GM12892 (cell line): ENCODE results near the gene TK2.

Experiments
- DNase-seq: peaks from one replicate; pipeline ENCODE4 v3.0.0; 2011; ENCODE audit not compliant: insufficient read length
- FAIRE-seq: peaks from 2 replicates; lab custom pipeline; 2011; peaks lifted over from hg19 to GRCh38; lab: Jason Lieb, UNC
- POLR2A ChIP-seq: IDR thresholded peaks from 2 replicates; pipeline ENCODE4 v1.6.1; 2011; ENCODE audit warnings: low read depth, low read length, control low read depth
- POLR2AphosphoS5 ChIP-seq: IDR thresholded peaks from 2 replicates; pipeline ENCODE4 v1.6.1; 2011; ENCODE audit warnings: low read depth, low read length, control low read depth
- TAF1 ChIP-seq: IDR thresholded peaks from 2 replicates; pipeline ENCODE4 v1.6.1; 2011; ENCODE audit warnings: low read depth, mild to moderate bottlenecking, control low read depth, low read length, borderline replicate concordance

TK2 gene

GRCh38 chr16:66552286-66553177 lies 2.6 kb upstream of the TK2 start, which contains the start of gene CKLF:
TSS of gene CKLF (plus strand) at chr16:66552576. CDS start at chr16:66552716, 140 bp downstream.
- FAIRE-seq: peak; percentile 91
- TF ChIP-seq POLR2AphosphoS5 (peak; percentile 71), TAF1 (peak; percentile 62; the same call in 1 of the 2 replicates), POLR2A (peak; percentile 89)
- peak; percentile 89 for DNase-seq

- FAIRE-seq (no peak), DNase-seq (no peak)
- TF ChIP-seq POLR2A (no peak), POLR2AphosphoS5 (no peak), TAF1 (no peak)
These were observed 1.9 kb upstream of the TK2 start for GRCh38 chr16:66551788-66552285.

- FAIRE-seq: peak; percentile 88
- TF ChIP-seq POLR2AphosphoS5 (no peak; the same call in 1 of the 2 replicates), TAF1 (no peak), POLR2A (no peak; the same call in 1 of the 2 replicates)
- no peak for DNase-seq
These were observed 1.4 kb upstream of the TK2 start for GRCh38 chr16:66551348-66551759.

GRCh38 chr16:66548868-66549267 lies 1.1 kb downstream of the TK2 start:
- no peak for DNase-seq
- TF ChIP-seq POLR2AphosphoS5 (no peak), POLR2A (no peak), TAF1 (no peak)
- no peak for FAIRE-seq

GRCh38 chr16:66548068-66548467 lies 1.9 kb downstream of the TK2 start:
- TF ChIP-seq POLR2AphosphoS5 (no peak), TAF1 (no peak), POLR2A (no peak)
- FAIRE-seq: no peak

GRCh38 chr16:66547101-66547989 lies 2.6 kb downstream of the TK2 start:
- no peak for DNase-seq
- no peak for TF ChIP-seq POLR2AphosphoS5
- no peak for TF ChIP-seq TAF1
- TF ChIP-seq POLR2A: no peak
- FAIRE-seq: no peak

More at GRCh38 chr16:66548068-66548467, 1.9 kb downstream of the TK2 start:
- no peak for DNase-seq

GRCh38 chr16:66544016-66544757 lies 5.7 kb downstream of the TK2 start:
- FAIRE-seq: no peak
- no peak for DNase-seq
- TF ChIP-seq TAF1: no peak
- no peak for TF ChIP-seq POLR2A
- no peak for TF ChIP-seq POLR2AphosphoS5

- no peak for DNase-seq
- no peak for FAIRE-seq
- TF ChIP-seq POLR2A (no peak), POLR2AphosphoS5 (no peak), TAF1 (no peak)
These were observed 6.4 kb downstream of the TK2 start for GRCh38 chr16:66543541-66543940.

- TF ChIP-seq TAF1: no peak
- TF ChIP-seq POLR2A: no peak
- TF ChIP-seq POLR2AphosphoS5: no peak
- peak; percentile 17 for FAIRE-seq
These were observed 7.5 kb downstream of the TK2 start for GRCh38 chr16:66542396-66542795.

GRCh38 chr16:66541388-66542355 lies 8.2 kb downstream of the TK2 start:
- DNase-seq (no peak), FAIRE-seq (no peak)

More at GRCh38 chr16:66542396-66542795, 7.5 kb downstream of the TK2 start:
- no peak for DNase-seq

More at GRCh38 chr16:66541388-66542355, 8.2 kb downstream of the TK2 start:
- TF ChIP-seq TAF1: no peak
- TF ChIP-seq POLR2AphosphoS5: no peak
- TF ChIP-seq POLR2A: no peak
